NOMO-1 treated with DMSO at 0.1 percent for 48 hours (cell line): ENCODE results near the gene NCAPG2.
A peak's percentile ranks its signal among the peaks of the same experiment; 100 is the strongest.

Source experiments
- DNase-seq: peaks from one replicate; lab custom pipeline; 2025; ENCODE audit not compliant: unreplicated experiment; lab: John Stamatoyannopoulos, UW

Gene NCAPG2

GRCh38 chr7:158733775-158734494 is 29.3 kb upstream of the NCAPG2 start:
- DNase-seq = no peak

GRCh38 chr7:158733220-158733519 is 28.6 kb upstream of the NCAPG2 start:
- DNase-seq = no peak

GRCh38 chr7:158732494-158733219 is 28.1 kb upstream of the NCAPG2 start:
- DNase-seq = no peak

GRCh38 chr7:158731761-158732160 is 27.2 kb upstream of the NCAPG2 start:
- no peak for DNase-seq

GRCh38 chr7:158730383-158731346 is 26.1 kb upstream of the NCAPG2 start:
- no peak for DNase-seq

DNA sequence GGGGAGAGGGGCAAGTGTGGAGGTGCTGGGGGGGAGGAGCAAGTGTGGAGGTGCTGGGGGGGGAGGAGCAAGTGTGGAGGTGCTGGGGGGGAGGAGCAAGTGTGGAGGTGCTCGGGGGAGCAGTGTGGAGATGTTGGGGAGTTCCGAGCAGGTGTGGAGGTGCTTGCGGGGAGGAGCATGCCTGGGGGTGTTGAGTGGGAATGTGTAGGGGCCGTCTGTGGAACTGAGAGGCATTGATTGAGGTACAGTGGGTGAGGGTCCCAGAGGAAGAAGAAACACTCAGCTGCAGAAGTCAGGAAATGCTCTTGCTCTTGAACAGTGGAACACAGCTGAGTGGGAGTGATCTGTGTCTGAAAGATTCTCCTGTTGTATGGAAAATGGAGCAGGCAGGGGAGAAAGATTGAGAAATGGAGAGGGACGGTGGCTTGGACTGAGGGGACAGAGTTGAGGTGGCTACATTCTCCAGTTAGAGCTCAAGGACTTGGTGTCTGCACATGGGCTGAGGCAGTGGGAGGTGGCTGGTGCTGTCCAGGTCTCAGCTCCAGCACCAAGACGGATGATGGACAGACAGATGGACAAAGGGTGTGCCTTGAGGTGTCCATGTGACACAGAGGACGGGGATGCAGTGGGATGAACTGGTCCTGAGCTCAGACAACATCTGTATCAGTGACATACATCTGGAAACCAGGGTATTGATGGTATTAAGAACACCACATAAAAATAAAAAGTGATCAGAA is 25.2 kb upstream of the NCAPG2 start:
- no peak for DNase-seq

DNA sequence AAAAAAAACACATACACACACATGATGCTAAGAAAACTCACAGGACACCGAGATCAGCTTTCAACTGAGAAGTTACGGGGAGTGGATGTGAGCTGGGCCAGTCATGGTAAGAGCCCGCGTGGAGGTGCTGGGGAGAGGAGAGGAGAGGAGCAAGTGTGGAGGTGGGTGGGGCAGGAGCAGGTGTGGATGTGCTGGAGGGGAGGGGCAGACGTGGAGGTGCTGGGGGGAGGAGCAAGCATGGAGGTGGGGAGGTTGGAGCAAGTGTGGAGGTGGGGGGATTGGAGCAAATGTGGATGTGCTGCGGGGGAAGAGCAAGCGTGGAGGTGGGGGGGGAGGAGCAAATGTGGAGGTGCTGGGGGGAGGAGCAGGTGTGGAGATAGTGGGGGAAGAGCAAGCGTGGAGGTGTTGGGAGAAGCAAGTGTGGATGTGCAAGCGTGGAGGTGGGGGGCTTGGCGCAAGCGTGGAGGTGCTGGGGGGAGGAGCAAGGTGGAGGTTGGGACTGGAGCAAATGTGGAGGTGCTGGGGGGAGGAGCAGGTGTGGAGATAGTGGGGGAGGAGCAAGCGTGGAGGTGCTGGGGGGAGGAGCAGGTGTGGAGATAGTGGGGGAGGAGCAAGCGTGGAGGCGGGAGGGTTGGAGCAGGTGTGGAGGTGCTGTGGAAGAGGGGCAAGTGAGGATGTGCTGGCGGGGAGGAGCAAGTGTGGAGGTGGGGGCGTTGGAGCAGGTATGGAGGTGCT is 24.5 kb upstream of the NCAPG2 start:
- DNase-seq = no peak

DNA sequence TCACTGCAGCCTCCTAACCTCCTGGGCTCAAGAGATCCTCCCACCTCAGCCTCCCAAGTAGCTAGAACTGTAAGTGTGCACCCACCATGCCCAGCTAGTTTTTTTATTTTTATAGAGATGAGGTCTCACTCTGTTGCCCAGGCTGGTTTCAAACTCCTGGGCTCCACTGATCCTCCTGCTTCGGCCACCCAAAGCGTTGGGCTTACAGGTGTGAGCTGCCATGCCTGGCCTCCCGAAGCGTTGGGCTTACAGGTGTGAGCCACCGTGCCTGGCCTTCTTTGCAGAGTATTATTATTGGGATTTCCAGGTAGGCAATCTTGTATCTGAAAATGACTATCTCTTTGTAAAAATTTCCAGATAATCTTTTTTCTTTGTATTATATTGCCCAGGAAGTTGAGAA is 23.1 kb upstream of the NCAPG2 start:
- no peak for DNase-seq

- DNase-seq = no peak
Observed at GRCh38 chr7:158726277-158726807, 21.7 kb upstream of the NCAPG2 start.

GRCh38 chr7:158725506-158725800 is 20.8 kb upstream of the NCAPG2 start:
- DNase-seq = no peak

DNA sequence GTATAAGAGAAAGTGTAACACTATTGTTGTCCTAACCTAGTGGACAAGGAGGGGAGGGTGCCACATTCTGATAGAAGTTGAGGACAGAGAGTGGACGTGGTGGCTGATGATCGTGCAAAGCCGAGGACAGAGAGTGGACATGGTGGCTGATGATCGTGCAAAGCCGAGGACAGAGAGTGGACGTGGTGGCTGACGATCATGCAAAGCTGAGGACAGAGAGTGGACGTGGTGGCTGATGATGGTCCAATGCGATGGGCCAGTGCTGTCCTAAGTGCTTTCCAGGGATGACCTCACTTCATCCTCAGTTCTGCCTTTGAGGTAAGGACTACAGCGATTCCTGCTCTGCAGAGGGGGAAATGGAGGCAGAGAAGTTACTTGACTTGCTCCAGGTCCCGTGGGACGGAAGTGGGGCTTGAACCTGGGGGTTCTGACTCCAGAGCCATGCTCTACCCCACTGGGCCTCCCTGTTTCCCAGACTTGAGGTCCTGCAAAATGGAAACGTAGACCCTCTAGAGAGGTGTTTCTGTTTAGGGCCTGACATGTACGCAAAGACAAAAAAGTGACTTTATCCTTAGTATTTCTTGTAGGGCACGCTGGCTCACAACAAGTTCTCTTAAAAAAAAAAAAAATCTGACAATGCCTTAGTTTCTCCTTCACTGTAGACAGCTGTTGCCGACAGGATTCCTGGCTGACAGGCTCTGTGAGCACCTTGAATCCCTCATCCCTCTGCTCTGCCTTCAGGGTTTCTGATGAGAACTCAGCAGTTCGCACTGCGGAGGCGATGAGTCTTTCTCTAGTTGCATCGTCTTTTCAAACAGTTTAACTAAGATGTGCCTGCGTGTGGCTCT is 20.3 kb upstream of the NCAPG2 start:
- no peak for DNase-seq

- no peak for DNase-seq
Observed at GRCh38 chr7:158723714-158724385, 19.2 kb upstream of the NCAPG2 start.

GRCh38 chr7:158723266-158723665 is 18.7 kb upstream of the NCAPG2 start:
- no peak for DNase-seq

DNA sequence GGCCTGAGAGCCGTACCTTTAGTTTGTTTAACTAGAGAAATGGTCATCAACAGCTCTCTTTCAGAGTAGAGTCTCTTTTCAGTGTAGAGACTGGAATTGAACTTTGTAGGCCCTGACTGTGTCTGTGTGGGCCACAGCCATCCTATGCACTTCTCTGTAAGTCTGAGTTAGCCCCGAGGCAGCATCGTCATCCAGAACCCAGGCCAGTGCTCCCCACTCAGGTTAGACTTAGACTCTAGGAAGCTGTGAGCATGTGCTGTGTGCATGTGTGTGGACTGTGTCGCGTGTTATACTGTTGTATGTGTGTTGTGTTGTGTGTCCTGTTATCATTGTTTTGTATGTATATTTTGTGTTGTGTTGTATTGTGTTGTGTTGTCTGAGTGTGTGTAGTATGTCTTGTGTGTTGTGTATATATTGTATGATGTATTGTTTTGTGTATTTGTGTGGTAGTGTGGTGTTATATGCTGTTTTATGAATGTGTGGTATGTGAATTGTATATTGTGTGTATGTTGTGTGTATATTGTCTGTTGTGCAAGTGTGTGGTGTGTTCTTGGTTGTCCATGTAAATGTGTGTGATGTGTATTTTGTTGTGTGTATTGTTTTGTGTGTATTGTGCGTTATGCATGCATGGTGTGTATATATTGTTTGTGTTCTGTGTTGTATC is 18.1 kb upstream of the NCAPG2 start:
- no peak for DNase-seq

DNA sequence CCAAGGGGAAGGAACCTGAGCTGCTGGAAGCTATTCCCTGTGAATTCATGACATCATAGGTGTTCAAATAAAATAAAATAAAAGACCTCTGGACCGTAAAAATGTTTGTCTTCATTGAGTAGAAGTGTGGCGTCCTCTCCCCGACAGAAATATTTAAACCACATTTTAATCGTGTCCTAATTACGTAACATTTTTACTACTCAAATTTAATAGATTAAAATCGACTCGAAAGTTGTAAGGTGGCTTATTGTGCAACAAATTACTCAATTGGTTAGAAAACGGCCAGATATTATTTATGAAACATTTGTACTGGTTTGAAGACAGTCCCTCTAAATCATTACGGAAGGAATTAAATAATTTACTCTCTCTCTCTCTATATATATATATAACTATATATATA is 15.5 kb upstream of the NCAPG2 start:
- DNase-seq = peak; percentile 24

GRCh38 chr7:158716802-158717201 is 12.2 kb upstream of the NCAPG2 start:
- no peak for DNase-seq

- DNase-seq = peak; percentile 88
Observed at GRCh38 chr7:158710651-158711102, 6.1 kb upstream of the NCAPG2 start.

DNA sequence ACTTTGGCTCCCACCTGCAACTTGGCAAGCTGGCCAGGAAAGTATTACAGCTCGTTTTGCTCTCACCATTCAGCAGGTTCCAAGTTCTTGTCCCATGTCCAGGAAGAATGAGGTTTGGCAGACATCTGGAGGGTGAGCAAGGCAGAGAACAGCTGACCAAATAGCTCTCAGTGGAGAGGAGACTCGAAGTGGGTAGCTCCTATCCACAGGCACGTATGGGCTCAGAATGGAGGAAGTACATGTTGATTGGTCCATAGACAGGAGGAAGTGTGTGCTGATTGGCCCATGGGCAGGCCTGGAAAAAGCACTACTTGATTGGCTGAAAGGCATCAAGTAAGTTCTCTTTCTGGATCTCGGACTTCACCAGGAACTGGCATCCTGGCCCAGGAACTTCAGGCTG is 3.0 kb upstream of the NCAPG2 start:
- DNase-seq = no peak
